Stimulated activated naive CD8-positive, alpha-beta T cell treated with anti-CD3 and anti-CD28 coated beads, Interleukin-15, Interleukin-2, amounts not matched to agents 100 U/mL and 50 U/mL, for 24 hours (primary cell): ENCODE data around the gene ELAVL4.

ENCODE experiments used
- ATAC-seq: fragments of 150-1000 bp; cut with Tn5 transposase; one replicate; pipeline ENCODE4 v1.10.0; 2021
- DNase-seq: peaks from one replicate; pipeline ENCODE4 v3.0.0; 2021

The ELAVL4 gene

DNA sequence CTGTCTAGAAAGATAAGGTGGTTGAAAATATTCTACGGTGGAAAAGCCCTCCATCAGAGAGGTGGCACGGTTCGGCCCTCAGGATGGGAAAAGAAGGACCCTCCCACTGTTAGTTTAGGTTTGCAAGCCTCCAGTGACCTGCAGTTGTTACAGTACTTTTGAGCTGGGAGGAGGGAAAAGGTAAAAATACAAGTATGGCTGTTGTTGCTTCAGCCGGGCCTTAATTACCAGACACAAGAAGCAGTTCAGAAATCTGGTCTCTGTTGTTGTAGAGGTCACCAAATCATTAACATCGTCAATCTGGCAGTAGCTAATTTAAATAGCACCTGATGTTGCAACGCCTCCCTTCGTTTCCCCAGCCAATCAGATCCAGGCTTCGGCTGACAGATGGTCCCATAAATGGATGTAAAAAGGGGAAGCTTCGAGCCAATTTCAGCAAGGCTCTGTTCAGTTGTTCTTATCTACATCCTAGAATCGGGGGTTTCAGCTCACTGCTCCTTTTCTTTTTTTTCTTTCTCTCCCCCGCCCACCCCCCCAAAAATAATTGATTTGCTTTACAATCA is at the start of gene ELAVL4:
TSS of gene ELAVL4 (plus strand) at position 424 of the 563 bp plus-strand sequence. CDS start 270 bp downstream, outside the sequence.
- ATAC-seq, result no peak

DNA sequence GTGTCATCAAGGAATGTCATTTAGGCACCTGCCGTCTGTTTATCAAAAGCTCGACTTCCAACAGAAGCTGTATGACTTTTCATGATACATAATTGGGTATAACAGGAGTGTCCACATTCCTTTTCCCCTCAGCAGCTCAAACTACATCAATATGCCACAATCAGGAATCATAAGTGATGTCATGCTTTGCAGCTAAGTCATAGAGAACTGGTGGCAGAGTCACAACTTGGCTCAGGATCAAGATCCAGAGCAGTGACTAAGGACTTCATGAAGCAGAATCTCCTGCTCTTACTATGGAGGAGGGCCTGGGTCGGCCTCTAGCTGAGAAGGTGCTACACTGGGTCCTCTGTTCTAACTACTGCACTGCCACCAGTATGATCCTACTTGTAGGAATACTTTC is 48.4 kb upstream of the ELAVL4 start:
- DNase-seq, result no peak
- ATAC-seq, result no peak

More for the DNA sequence above, at the start of gene ELAVL4:
- DNase-seq, result no peak

GRCh38 chr1:50066806-50067205 is 41.9 kb upstream of the ELAVL4 start:
- ATAC-seq (no peak), DNase-seq (no peak)

- no peak for ATAC-seq
- DNase-seq, result no peak
Observed at GRCh38 chr1:50074931-50075330, 33.8 kb upstream of the ELAVL4 start.

GRCh38 chr1:50077273-50077672 is 31.4 kb upstream of the ELAVL4 start:
- DNase-seq, result no peak
- no peak for ATAC-seq

GRCh38 chr1:50080904-50081586 is 27.7 kb upstream of the ELAVL4 start:
- DNase-seq (no peak), ATAC-seq (no peak)

GRCh38 chr1:50084389-50084788 is 24.3 kb upstream of the ELAVL4 start:
- DNase-seq, result no peak
- ATAC-seq, result no peak

- ATAC-seq (no peak), DNase-seq (no peak)
Observed at GRCh38 chr1:50091068-50091467, 17.7 kb upstream of the ELAVL4 start.

GRCh38 chr1:50095716-50096115 is 13.0 kb upstream of the ELAVL4 start:
- ATAC-seq, result no peak

DNA sequence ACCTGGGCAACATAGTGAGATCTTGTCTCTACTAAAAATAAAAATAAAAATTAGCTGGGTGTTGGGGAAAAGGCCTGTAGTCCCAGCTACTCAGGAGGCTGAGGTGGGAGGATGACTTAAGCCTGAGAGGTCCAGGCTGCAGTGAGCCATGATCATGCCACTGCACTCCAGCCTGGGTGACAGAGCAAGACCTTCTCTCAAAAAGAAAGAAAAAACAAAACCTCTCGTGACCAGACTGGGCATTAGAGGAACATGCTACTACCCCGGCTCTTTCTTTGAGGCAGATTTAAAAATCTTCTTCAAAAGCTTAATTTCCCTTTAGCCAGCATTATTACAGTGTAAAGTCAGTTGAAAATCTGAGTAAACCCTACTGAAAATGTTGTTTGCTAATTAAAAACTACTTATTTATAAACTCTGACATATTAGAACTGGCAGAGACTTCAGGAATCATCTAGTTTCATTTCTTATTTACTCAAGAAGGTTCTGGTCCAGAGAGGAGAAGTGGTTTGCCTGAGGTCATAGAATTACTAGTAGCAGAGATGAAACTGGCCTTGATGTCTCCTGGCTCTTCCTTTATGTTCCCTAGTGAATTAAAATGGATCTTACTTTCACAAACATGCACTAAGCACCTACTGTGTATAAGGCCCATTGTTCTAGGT is 11.6 kb upstream of the ELAVL4 start:
- ATAC-seq (no peak), DNase-seq (no peak)

More at GRCh38 chr1:50095716-50096115, 13.0 kb upstream of the ELAVL4 start:
- no peak for DNase-seq

GRCh38 chr1:50097791-50098190 is 10.9 kb upstream of the ELAVL4 start:
- ATAC-seq, result no peak
- DNase-seq, result no peak

- ATAC-seq (no peak), DNase-seq (no peak)
Observed at GRCh38 chr1:50098591-50099021, 10.1 kb upstream of the ELAVL4 start.

- ATAC-seq (no peak), DNase-seq (no peak)
Observed at GRCh38 chr1:50099654-50100053, 9.1 kb upstream of the ELAVL4 start.

- no peak for ATAC-seq
Observed at GRCh38 chr1:50103615-50104081, 5.1 kb upstream of the ELAVL4 start.

GRCh38 chr1:50105433-50105832 is 3.3 kb upstream of the ELAVL4 start:
- no peak for ATAC-seq
- no peak for DNase-seq

More at GRCh38 chr1:50103615-50104081, 5.1 kb upstream of the ELAVL4 start:
- no peak for DNase-seq

DNA sequence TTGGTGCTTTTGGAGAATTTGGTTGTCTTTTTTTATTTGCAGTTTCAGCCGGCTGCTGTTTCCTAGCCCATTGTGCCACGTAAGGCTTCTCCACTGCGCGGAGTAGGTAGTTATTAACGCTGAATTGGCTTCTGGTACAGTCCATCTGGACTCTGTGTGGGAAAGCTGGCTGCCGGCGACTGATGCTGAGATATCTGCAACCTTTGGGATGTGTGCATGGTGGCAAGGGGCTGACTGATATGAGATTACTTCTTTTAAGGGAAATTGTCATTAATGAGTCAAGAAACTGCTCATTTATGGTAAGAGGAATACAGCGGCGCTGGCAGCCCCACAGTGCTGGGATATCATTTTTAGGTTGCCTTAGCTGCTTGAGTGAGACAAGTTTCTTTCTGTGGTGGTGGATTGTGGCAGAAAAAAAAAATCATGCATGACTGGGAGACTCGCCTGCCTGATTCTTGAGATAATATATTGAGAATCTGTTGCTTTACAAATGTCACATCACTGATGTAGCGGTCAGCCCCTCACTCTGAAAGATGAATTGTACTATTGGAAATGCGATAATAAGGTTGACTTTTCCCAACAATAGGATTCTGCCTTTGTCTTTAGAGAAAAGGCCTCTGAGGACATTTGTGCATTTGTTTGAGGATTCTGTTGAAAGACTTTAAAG is 2.5 kb upstream of the ELAVL4 start:
- DNase-seq (no peak), ATAC-seq (no peak)

DNA sequence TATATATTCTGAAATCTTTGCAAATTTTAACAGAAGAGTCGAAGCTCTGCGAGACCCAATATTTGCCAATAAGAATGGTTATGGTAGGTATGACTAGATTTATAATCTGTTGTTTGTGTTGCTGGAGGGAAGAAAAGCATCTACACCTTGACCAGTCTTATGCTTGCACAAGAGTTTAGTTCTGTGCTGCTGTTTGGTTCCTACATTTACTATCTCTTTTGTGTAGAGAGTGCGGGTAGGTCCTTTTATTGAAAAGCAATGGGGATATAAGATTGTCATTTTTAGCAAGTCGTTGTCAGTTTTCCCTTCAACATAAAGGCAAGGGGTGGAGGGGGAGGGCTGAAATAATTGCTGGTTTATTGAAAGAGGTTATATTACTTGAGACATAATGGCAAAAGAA is 396 bp downstream of the ELAVL4 start:
- no peak for DNase-seq
- no peak for ATAC-seq

DNA sequence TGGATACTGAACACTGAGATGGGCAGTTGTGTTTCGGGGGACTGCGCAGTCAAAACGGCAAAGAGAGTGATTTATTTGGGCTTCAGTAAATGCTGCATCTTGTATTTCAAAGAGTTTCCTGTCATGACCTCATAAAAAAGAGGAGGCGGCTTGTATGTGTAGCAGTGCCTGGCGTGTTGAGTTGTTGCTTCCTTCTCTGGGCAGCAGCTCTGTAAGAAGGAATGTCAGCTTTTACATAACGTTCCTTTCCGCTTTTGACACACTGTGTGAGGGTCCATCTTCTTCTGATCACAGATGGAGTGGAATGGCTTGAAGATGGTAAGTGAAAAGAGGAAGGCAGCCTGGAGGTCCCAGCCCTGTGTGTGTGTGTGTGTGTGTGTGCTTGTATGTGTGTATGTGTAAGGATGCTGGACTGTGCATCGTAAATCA is 941 bp downstream of the ELAVL4 start:
- DNase-seq (no peak), ATAC-seq (no peak)

- DNase-seq, result no peak
- ATAC-seq, result no peak
Observed at GRCh38 chr1:50110151-50110550, 1.4 kb downstream of the ELAVL4 start.

DNA sequence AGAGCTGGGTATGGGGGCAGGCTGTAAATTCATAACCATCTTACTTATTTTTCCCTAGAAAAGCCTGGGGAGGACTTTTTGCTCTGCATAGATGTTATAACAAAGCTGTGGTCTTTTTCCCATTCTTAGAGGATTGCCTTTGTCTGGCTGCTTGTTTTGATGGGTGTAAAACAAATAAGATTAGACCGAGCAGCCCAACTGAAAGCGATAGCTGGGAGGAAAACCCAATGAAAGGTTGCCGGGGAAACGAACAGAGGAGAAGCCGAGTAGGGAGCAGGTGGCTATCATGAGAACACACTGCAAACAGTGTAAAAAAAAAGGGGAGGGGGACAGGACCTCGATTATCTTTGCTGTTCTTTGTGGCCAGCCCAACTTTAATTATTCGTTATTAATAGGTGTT is 1.9 kb downstream of the ELAVL4 start:
- DNase-seq (no peak), ATAC-seq (no peak)

DNA sequence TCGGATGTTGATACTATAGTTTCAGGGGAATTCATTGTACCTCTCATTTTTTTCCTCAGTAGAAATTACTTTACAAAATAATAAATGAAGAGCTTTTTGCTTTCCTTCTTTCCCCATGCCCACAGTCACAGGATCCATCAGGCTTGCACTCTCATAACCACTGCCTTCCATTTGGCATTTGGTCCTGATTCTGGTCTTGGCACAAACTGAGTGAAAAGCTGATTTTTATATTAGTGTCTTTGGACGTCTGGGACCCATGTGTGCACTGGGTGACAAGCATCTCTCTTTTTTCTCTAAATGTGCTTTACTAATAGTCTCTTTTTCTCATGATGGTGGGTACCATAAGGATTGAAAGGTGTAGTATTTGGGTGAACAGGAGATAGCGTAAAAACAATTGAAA is 2.8 kb downstream of the ELAVL4 start:
- ATAC-seq (no peak), DNase-seq (no peak)

- DNase-seq, result no peak
- no peak for ATAC-seq
Observed at GRCh38 chr1:50112193-50112592, 3.5 kb downstream of the ELAVL4 start.

DNA sequence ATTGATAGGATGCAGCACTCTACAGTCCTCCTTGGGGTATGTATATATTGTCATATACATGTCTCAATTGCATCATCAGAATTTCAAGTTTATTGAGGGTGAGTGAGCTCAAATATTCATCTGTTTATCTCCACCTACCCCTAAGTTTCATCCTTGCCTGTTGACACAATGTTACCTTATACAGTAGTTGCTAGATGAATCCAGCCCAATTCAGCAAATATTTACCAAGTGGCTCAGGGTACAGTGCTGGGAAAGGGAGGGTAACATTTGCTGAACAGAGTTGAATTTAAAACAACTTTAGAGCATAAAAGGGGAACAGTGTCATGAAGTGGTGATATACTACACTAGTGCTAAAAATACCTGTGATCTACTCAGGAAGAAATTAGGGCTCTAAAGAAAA is 14.4 kb downstream of the ELAVL4 start:
- no peak for ATAC-seq
- no peak for DNase-seq
